Stimulated activated CD8-positive, alpha-beta memory T cell treated with anti-CD3 and anti-CD28 coated beads, Interleukin-7, amount 100 ng/mL, for 24 hours (primary cell): ENCODE data around the gene GSPT1.
A peak's percentile ranks its signal among the peaks of the same experiment; 100 is the strongest.
"Not testable (repeated sequence)": the region's sequence is repeated elsewhere in the genome, so short reads cannot be mapped to it uniquely, and the experiment has no call there.

Experiments
- DNase-seq: peaks from one replicate; pipeline ENCODE4 v3.0.0-alpha.2; 2020; ENCODE audit warnings: low read depth

The GSPT1 gene

GRCh38 chr16:11915644-11916523 lies at the start of gene GSPT1:
Gene GSPT1, minus strand, starts transcription at chr16:11915956. Its CDS starts 236 bp downstream, at chr16:11915720.
- DNase-seq: peak; percentile 99

- DNase-seq: no peak
Observed at GRCh38 chr16:11964761-11965551, 49.2 kb upstream of the GSPT1 start, which contains the start of gene TNFRSF17. Gene TNFRSF17, plus strand, starts transcription at chr16:11965210. Its CDS starts 115 bp downstream, at chr16:11965325.

DNA sequence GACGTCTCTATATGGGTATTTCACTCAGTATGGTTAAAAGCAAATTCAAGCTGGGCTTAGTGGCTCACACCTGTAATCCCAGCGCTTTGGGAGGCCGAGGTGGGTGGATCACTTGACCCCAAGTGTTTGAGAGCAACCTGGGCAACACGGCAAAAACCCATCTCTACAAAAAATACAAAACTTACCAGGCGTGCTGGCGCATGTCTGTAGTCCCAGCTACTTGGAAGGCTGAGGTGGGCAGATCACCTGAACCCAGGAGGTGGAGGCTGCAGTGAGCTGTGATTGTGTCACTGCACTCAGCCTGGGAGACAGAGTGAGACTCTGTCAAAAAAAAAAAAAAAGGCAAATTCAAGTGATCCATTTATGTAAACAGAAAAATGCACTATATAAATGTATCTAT lies 48.0 kb upstream of the GSPT1 start:
- DNase-seq: no peak

GRCh38 chr16:11962978-11963377 lies 47.2 kb upstream of the GSPT1 start:
- DNase-seq: not testable (repeated sequence)

DNA sequence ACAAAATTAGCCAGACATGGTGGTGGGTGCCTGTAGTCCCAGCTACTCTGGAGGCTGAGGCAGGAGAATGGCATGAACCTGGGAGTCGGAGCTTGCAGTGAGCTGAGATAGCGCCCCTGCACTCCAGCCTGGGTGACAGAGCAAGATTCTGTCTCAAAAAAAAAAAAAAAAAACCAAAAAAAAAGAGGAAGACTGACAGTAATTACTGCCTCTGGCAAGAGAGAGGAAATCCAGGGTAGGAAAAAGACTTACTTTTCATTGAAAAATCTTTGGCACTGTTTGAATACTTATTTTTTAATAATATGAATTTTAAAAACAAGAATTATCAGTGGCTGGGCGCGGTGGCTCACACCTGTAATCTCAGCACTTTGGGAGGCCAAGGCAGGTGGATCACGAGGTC lies 46.7 kb upstream of the GSPT1 start:
- not testable (repeated sequence) for DNase-seq

GRCh38 chr16:11957591-11958395 lies 42.0 kb upstream of the GSPT1 start:
- DNase-seq: no peak

DNA sequence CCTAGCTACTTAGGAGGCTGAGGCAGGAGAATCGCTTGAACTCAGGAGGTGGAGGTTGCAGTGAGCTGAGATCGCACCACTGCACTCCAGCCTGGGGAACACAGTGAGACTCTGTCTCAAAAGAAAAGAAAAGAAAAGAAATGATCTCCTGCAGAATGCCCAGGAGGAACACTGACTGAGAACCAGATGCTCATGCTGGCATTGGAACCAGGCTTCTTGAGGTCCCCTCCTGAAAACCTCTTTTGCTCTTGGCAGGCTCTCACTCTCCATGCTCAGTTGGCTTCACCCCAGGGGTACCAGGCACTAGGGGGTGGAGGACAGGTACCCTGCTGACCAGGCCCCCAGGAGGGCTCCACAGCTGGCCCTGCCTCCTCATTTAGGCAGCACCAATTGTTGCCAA lies 40.8 kb upstream of the GSPT1 start:
- no peak for DNase-seq

- DNase-seq: no peak
Observed at GRCh38 chr16:11955713-11956123, 40.0 kb upstream of the GSPT1 start.

- not testable (repeated sequence) for DNase-seq
Observed at GRCh38 chr16:11953576-11953975, 37.8 kb upstream of the GSPT1 start.

GRCh38 chr16:11950388-11950787 lies 34.6 kb upstream of the GSPT1 start:
- no peak for DNase-seq

DNA sequence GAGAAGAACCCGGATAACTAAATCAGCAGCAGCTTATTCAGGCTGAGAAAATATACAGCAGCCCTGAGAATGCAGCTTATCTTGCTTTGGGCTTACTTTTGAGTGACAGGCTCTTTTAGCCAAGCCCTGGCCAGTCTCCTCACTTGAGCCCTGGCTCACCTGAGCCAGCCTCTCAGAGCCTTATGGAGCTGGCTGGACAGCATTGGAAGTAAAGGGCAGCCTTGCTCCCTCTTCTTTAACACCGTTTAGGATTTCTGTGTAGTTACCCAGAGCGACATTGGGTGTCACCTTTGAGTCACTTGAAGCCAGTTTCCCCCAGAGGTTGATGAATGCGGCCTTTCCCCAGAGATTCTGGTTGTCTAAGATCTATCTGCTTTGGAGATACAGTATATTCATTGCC lies 33.8 kb upstream of the GSPT1 start:
- DNase-seq: no peak

DNA sequence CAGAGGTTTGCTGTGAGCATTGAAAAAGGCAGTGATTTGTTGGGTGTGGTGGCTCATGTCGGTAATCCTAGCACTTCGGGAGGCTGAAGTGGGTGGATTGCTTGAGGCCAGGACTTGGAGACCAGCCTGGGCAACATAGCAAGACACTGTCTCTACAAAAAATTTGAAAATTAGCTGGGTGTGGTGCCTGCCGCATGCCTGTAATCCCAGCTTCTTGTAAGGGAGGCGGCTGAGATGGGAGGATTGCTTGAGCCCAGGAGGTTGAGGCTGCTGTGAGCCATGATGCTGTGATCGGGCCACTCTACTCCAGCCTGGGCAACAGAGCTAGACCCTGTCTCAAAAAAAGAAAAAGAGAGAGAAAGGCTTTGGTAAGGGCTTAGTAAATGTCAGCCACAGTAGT lies 33.1 kb upstream of the GSPT1 start:
- no peak for DNase-seq

GRCh38 chr16:11946433-11946832 lies 30.7 kb upstream of the GSPT1 start:
- no peak for DNase-seq

DNA sequence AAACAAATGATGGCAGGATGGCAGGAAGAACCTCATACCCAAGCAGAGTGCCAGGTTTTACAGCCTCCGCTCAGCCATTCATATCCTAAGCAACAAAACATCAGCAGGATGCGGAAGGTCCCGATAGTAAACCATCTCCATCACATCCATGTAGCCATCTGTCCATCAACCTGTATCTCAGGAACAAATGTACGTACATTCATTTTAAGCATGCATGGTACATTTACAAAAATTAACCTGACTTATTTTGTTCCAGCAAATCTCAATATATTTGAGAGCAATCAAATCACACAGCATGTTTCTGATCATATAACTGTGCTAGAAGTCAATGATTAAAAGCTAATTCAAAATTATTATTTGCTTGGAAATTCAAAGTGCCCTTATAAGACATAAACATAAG lies 26.2 kb upstream of the GSPT1 start, which contains the start of gene NPIPB2:
NPIPB2 (minus strand) TSS at position 101 of the 400 bp plus-strand sequence; CDS start at position 101, 0 bp downstream.
- DNase-seq: not testable (repeated sequence)

- DNase-seq: not testable (repeated sequence)
Observed at GRCh38 chr16:11927350-11927749, 11.6 kb upstream of the GSPT1 start.

DNA sequence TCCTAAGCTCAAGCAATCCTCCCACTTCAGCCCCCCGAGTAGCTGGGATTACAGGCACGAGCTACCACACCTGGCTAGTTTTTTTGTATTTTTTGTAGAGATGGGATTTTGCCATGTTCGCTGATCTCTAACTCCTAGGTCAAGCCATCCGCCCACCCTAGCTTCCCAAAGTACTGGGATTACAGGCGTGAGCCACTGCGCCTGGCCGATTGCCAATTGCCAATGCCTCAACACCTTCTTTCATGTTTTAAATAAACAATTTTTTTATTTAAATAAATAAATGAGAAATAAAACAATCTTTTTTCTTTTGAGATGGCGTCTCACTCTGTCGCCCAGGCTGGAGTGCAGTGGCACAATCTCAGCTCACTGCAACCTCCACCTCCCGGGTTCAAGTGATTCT lies 8.3 kb upstream of the GSPT1 start:
- DNase-seq: not testable (repeated sequence)

DNA sequence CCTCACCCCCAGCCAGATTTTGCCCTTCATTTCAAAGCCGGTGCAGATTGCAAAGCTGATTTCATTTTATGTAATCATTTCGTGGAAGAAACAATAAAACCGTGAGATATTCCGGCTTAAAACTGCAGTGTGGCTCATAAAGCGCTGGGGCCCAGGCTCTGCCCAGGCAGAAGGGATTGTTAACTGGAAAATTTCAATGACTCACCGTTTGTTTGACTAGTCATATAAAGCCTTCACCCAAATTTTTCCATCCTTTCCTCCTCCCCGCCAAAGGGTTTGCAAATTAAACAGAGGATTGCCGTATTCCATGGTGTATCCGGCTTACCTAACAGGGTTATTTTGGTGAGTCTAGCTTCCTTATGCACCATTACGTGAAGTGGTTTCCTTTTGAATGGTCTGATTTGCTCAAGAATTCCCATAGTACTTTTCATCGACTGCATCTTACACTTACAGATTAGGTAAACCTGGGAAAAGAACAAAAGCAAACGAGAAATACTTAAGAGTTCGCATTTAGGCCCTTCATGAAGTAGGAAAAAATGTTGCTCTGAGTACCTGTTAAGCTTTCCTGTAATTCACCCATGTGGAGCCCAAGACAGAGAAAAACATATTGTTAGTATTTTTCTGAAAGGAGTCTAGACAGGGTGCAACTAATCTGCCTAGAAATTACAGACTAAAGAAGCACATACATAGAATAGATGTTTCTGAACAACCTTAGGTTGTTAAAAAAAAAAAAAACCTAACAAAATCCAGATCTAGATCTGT lies 949 bp upstream of the GSPT1 start:
- DNase-seq: no peak

DNA sequence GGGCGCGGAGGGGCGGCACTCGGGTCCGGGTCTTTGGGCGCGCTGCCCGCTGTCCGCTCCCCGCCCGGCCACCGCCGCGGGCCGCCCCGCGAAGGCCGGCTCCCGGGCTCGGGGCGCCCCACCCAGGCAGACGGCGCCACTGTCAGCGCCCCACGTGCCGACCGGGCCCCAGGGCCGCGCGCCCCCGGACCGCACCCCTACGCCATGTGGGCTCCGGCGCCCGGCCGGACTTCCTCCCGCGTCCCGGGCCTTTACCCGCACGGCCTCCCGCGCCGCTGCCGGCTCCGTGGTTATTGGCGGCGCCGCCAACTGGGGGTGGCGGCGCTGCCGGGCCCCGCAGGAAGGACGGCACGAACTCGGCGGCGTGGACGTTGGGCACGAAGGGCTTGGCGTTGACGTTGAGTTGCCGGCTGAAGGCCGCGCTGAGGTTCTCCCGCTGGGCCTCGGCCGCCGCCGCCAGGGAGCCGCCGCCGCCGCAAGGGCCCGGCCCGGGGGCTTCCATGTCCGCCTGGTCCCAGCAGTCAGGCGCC lies 577 bp downstream of the GSPT1 start:
- DNase-seq: no peak

GRCh38 chr16:11914210-11915113 lies 1.3 kb downstream of the GSPT1 start:
- no peak for DNase-seq
